ENCODE results near the gene C3orf20. TPM values are rescaled to one million over a fixed set of nuclear protein-coding genes. Genes with fewer than 3 reads are reported as not detected.

The C3orf20 gene
- total RNA-seq, 1 experiment from 2014 or later: not detected

DNA sequence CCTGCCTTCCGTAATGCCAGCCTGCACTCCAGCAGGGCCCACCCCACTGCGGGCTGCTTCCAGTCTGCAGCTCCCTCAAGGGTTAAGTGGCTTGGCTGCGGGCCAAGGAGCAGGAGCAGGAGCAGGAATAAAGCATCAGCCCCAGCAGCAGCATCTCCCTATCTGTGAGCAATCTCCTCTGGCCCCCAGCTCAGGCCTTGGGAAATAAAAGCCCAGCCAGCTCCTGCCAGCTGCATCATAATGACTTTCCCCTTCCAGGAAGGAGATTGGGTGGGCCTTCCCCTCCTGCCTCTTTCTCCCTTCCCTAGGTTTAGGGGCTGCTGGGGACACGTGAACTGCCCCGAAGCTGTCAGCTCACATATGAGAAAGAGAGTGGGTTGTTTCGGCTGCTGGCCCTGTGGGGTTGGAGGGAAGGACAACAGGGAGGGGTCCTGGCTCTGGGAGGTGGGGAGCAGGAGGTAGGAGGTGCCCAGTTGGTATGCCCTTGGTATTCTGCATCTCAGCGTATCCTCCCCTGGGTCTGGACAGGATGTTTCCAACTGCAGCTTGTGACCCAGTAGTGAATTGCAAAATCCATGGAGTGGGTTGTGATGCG lies 109.2 kb downstream of the C3orf20 start:
- TF ChIP-seq, protein P1, sequence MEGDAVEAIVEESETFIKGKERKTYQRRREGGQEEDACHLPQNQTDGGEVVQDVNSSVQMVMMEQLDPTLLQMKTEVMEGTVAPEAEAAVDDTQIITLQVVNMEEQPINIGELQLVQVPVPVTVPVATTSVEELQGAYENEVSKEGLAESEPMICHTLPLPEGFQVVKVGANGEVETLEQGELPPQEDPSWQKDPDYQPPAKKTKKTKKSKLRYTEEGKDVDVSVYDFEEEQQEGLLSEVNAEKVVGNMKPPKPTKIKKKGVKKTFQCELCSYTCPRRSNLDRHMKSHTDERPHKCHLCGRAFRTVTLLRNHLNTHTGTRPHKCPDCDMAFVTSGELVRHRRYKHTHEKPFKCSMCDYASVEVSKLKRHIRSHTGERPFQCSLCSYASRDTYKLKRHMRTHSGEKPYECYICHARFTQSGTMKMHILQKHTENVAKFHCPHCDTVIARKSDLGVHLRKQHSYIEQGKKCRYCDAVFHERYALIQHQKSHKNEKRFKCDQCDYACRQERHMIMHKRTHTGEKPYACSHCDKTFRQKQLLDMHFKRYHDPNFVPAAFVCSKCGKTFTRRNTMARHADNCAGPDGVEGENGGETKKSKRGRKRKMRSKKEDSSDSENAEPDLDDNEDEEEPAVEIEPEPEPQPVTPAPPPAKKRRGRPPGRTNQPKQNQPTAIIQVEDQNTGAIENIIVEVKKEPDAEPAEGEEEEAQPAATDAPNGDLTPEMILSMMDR (conservative IDR thresholded peaks at IDR 0.05; ENCODE audit: low read depth, low read length): no peak
- TF ChIP-seq EZH2phosphoT487 (IDR thresholded peaks at IDR 0.05; ENCODE audit: borderline replicate concordance, low read length) (no peak), EZH2 (IDR thresholded peaks at IDR 0.05; ENCODE audit: low read length, unreplicated experiment) (no peak)
- Histone ChIP-seq H3K9me3 (ENCODE audit: low read length) (peaks cover 3% of the 10 kb centered on the region; the same call in 1 of the 2 replicates), H3K4me2 (ENCODE audit: low read length) (no peak overlapping the region), H3K4me3 (ENCODE audit: low read length) (no peak overlapping the region), H3K4me1 (ENCODE audit: insufficient read depth, low read length) (no peaks in the 10 kb centered on the region), H3K79me2 (ENCODE audit: low read length) (no peaks in the 10 kb centered on the region), H3F3A (ENCODE audit: low read length, unreplicated experiment) (no peaks in the 10 kb centered on the region), H3K27me3 (ENCODE audit: low read length) (0 out of 2 replicates have a peak, but pooled peaks cover 10% of the 10 kb centered on the region), H3K9ac (ENCODE audit: low read length) (no peak overlapping the region), H4K20me1 (ENCODE audit: low read length) (no peaks in the 10 kb centered on the region), H3K9me2 (replicated peaks; ENCODE audit: low read length) (no peaks in the 10 kb centered on the region), H2AFZ (ENCODE audit: low read length) (no peak overlapping the region), H3K27ac (ENCODE audit: low read length) (no peak overlapping the region), H3K36me3 (ENCODE audit: low read depth, low read length) (no peaks in the 10 kb centered on the region)
- no TSS peak for BruUV-seq (replicated peaks)
- ATAC-seq (no peak), DNase-seq (no peak)
- POLR2A ChIA-PET (ENCODE audit: unreplicated experiment): no interaction called here
- intact Hi-C loops (cut with micrococcal nuclease): loop anchor here (5.0 kb wide), 1 partner anchor 582 kb away; no protein-coding TSS in a partner anchor
- CTCF ChIA-PET: no interaction called here

DNA sequence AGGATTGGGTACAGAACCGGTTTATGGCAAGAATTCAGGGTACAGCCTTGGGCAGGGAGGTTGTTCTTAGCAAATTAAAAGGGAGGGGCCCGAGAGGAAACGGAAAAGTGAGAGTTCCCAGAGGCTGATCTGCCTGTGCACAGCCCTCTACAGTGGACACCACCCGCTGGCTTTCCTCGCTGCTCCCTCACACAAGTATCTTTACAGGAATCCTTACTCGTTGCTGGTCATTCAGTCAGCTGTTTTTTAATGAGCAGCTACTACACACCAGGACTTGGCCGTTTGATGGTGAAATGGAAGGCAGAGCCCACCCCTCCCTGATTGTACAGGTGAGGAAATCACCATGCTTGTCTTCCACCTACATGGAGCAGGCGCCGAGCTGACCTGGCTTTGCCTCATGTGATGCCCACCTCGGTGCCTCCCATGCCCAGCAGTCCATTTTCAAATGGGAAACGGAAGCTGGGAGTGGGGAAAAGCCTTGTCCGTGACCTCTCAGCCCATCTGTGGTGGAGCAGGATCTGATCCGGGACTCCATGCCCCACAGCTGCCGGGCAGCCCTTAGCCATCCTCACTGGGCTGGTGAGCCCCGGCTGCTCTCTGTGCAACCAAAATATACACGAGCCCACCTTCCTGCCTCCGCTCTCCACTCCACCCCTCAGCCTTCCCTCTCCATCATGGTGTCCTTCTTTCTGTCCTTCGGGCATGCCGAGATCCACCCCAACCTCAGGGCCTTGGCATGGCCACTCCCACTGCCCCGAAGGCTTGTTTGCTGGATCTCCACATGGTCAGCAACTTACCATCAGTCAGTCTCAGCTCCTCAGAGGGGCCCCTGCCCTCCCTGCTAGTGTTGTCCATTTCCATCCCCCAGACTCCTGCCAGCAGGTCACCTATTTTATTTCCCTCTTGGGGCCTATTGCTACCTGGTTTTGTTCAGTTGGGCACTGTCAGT lies 110.5 kb downstream of the C3orf20 start:
- H3K9me3 ChIP-seq (ENCODE audit: low read length): no peaks in the 10 kb centered on the region
- H4K20me1 ChIP-seq (ENCODE audit: low read length): no peaks in the 10 kb centered on the region
- H3K36me3 ChIP-seq (ENCODE audit: low read depth, low read length): no peaks in the 10 kb centered on the region
- TF ChIP-seq, protein P1 (conservative IDR thresholded peaks at IDR 0.05; ENCODE audit: low read depth, low read length): no peak
- no peak for TF ChIP-seq EZH2phosphoT487 (IDR thresholded peaks at IDR 0.05; ENCODE audit: borderline replicate concordance, low read length)
- no peak for TF ChIP-seq EZH2 (IDR thresholded peaks at IDR 0.05; ENCODE audit: low read length, unreplicated experiment)
- H3F3A ChIP-seq (ENCODE audit: low read length, unreplicated experiment): no peaks in the 10 kb centered on the region
- H3K27ac ChIP-seq (ENCODE audit: low read length): no peak overlapping the region
- H3K27me3 ChIP-seq (ENCODE audit: low read length): 0 out of 2 replicates have a peak, but pooled peaks cover 10% of the 10 kb centered on the region
- H2AFZ ChIP-seq (ENCODE audit: low read length): no peak overlapping the region
- no peaks in the 10 kb centered on the region for H3K4me1 ChIP-seq (ENCODE audit: insufficient read depth, low read length)
- BruUV-seq (replicated peaks): no TSS peak
- no peaks in the 10 kb centered on the region for H3K79me2 ChIP-seq (ENCODE audit: low read length)
- no peak for DNase-seq
- no peak for ATAC-seq
- intact Hi-C loops (cut with micrococcal nuclease): no loop called here
- no peak overlapping the region for H3K4me2 ChIP-seq (ENCODE audit: low read length)
- H3K4me3 ChIP-seq (ENCODE audit: low read length): no peak overlapping the region
- H3K9me2 ChIP-seq (replicated peaks; ENCODE audit: low read length): no peaks in the 10 kb centered on the region
- H3K9ac ChIP-seq (ENCODE audit: low read length): no peak overlapping the region
- POLR2A ChIA-PET (ENCODE audit: unreplicated experiment): no interaction called here
- CTCF ChIA-PET: no interaction called here

Data from PC-3 (cell line).